ENCODE measurements around the gene GLCCI1.

The GLCCI1 gene

GRCh38 chr7:8035192-8035591 lies 66.6 kb downstream of the GLCCI1 start:
- Histone ChIP-seq H2BK12ac (ENCODE audit: low read length) (no peak overlapping the region), H3K4me2 (ENCODE audit: low read length) (no peak overlapping the region), H3K9me3 (ENCODE audit: insufficient read depth, low read depth, low read length) (no peaks in the 10 kb centered on the region), H4K8ac (ENCODE audit: low read depth, low read length) (no peak overlapping the region), H2BK5ac (ENCODE audit: low read depth, low read length, poor library complexity) (no peak overlapping the region), H3K79me2 (ENCODE audit: control insufficient read depth, insufficient read depth, low read length, poor library complexity) (no peaks in the 10 kb centered on the region), H3K18ac (ENCODE audit: low read length) (no peak overlapping the region), H3K27ac (ENCODE audit: low read depth, low read length) (no peak overlapping the region), H3K14ac (ENCODE audit: low read length) (no peak overlapping the region), H2AFZ (ENCODE audit: insufficient read depth, low read length, poor library complexity) (no peak overlapping the region), H3K79me1 (ENCODE audit: low read length) (no peaks in the 10 kb centered on the region), H3K27me3 (ENCODE audit: insufficient read depth, low read length) (no peaks in the 10 kb centered on the region), H4K91ac (ENCODE audit: low read depth, low read length) (no peak overlapping the region), H3K23ac (ENCODE audit: low read length) (no peak overlapping the region), H2BK120ac (ENCODE audit: insufficient read depth, low read length, poor library complexity) (no peak overlapping the region), H3K36me3 (ENCODE audit: control insufficient read depth in 1 of 2, insufficient read depth in 2 of 2, low read length in 2 of 2) (peaks cover 0 to 2% of the 10 kb centered on the region in 2 experiments), H4K12ac (ENCODE audit: low read depth, low read length) (no peak overlapping the region), H3K4me3 (ENCODE audit: low read depth, low read length) (no peak overlapping the region), H3K9ac (ENCODE audit: low read length) (no peak overlapping the region), H2AK5ac (ENCODE audit: low read length) (no peak overlapping the region), H3K4me1 (ENCODE audit: control insufficient read depth in 1 of 2, insufficient read depth in 2 of 2, low read length in 2 of 2) (peaks cover 4% of the 10 kb centered on the region in 2 experiments), H3K4ac (ENCODE audit: low read depth, low read length) (no peak overlapping the region)
- no peak for DNase-seq
- WGBS (ENCODE audit: extremely low coverage, insufficient coverage, insufficient read length) = no CpG with 5 or more reads among the region's 4 CpGs

GRCh38 chr7:8035647-8036518 lies 67.3 kb downstream of the GLCCI1 start:
- Histone ChIP-seq H4K91ac (ENCODE audit: low read depth, low read length) (no peak overlapping the region), H3K79me1 (ENCODE audit: low read length) (no peaks in the 10 kb centered on the region), H3K27me3 (ENCODE audit: insufficient read depth, low read length) (no peaks in the 10 kb centered on the region), H3K9ac (ENCODE audit: low read length) (no peak overlapping the region), H3K9me3 (ENCODE audit: insufficient read depth, low read depth, low read length) (no peaks in the 10 kb centered on the region), H2AK5ac (ENCODE audit: low read length) (no peak overlapping the region), H3K18ac (ENCODE audit: low read length) (no peak overlapping the region), H3K23ac (ENCODE audit: low read length) (no peak overlapping the region), H2BK5ac (ENCODE audit: low read depth, low read length, poor library complexity) (no peak overlapping the region), H3K14ac (ENCODE audit: low read length) (no peak overlapping the region), H3K4me2 (ENCODE audit: low read length) (no peak overlapping the region), H2BK120ac (ENCODE audit: insufficient read depth, low read length, poor library complexity) (no peak overlapping the region), H3K79me2 (ENCODE audit: control insufficient read depth, insufficient read depth, low read length, poor library complexity) (no peaks in the 10 kb centered on the region), H3K27ac (ENCODE audit: low read depth, low read length) (no peak overlapping the region), H4K8ac (ENCODE audit: low read depth, low read length) (no peak overlapping the region), H4K12ac (ENCODE audit: low read depth, low read length) (no peak overlapping the region), H3K4ac (ENCODE audit: low read depth, low read length) (no peak overlapping the region), H3K36me3 (ENCODE audit: control insufficient read depth in 1 of 2, insufficient read depth in 2 of 2, low read length in 2 of 2) (peaks cover 0 to 2% of the 10 kb centered on the region in 2 experiments), H3K4me3 (ENCODE audit: low read depth, low read length) (no peak overlapping the region), H3K4me1 (ENCODE audit: control insufficient read depth in 1 of 2, insufficient read depth in 2 of 2, low read length in 2 of 2) (peaks cover 4% of the 10 kb centered on the region in 2 experiments), H2AFZ (ENCODE audit: insufficient read depth, low read length, poor library complexity) (no peak overlapping the region), H2BK12ac (ENCODE audit: low read length) (no peak overlapping the region)
- DNase-seq = peak; percentile 11 to 53
- no CpG with 5 or more reads among the region's 2 CpGs for WGBS (ENCODE audit: extremely low coverage, insufficient coverage, insufficient read length)

GRCh38 chr7:8037151-8037550 lies 68.6 kb downstream of the GLCCI1 start:
- H3K36me3 ChIP-seq (ENCODE audit: control insufficient read depth in 1 of 2, insufficient read depth in 2 of 2, low read length in 2 of 2) = peaks cover 0 to 2% of the 10 kb centered on the region in 2 experiments
- H3K18ac ChIP-seq (ENCODE audit: low read length) = no peak overlapping the region
- H2AFZ ChIP-seq (ENCODE audit: insufficient read depth, low read length, poor library complexity) = no peak overlapping the region
- H3K27me3 ChIP-seq (ENCODE audit: insufficient read depth, low read length) = no peaks in the 10 kb centered on the region
- H3K23ac ChIP-seq (ENCODE audit: low read length) = no peak overlapping the region
- H2AK5ac ChIP-seq (ENCODE audit: low read length) = no peak overlapping the region
- peak; percentile 53 to 77 for DNase-seq
- no peak overlapping the region for H3K4ac ChIP-seq (ENCODE audit: low read depth, low read length)
- H3K27ac ChIP-seq (ENCODE audit: low read depth, low read length) = peak overlapping the region; percentile 53
- no peak overlapping the region for H3K14ac ChIP-seq (ENCODE audit: low read length)
- no peak overlapping the region for H3K4me3 ChIP-seq (ENCODE audit: low read depth, low read length)
- H3K4me2 ChIP-seq (ENCODE audit: low read length) = no peak overlapping the region
- H2BK12ac ChIP-seq (ENCODE audit: low read length) = no peak overlapping the region
- H3K9me3 ChIP-seq (ENCODE audit: insufficient read depth, low read depth, low read length) = no peaks in the 10 kb centered on the region
- no peak overlapping the region for H4K91ac ChIP-seq (ENCODE audit: low read depth, low read length)
- no peak overlapping the region for H4K8ac ChIP-seq (ENCODE audit: low read depth, low read length)
- no peaks in the 10 kb centered on the region for H3K79me2 ChIP-seq (ENCODE audit: control insufficient read depth, insufficient read depth, low read length, poor library complexity)
- no peak overlapping the region for H3K9ac ChIP-seq (ENCODE audit: low read length)
- no peak overlapping the region for H2BK120ac ChIP-seq (ENCODE audit: insufficient read depth, low read length, poor library complexity)
- no peak overlapping the region for H4K12ac ChIP-seq (ENCODE audit: low read depth, low read length)
- WGBS (ENCODE audit: extremely low coverage, insufficient coverage, insufficient read length) = no CpG with 5 or more reads among the region's 3 CpGs
- H3K79me1 ChIP-seq (ENCODE audit: low read length) = no peaks in the 10 kb centered on the region
- H2BK5ac ChIP-seq (ENCODE audit: low read depth, low read length, poor library complexity) = no peak overlapping the region
- H3K4me1 ChIP-seq (ENCODE audit: control insufficient read depth in 1 of 2, insufficient read depth in 2 of 2, low read length in 2 of 2) = peaks cover 4% of the 10 kb centered on the region in 2 experiments

- H3K4me2 ChIP-seq (ENCODE audit: low read length) = no peak overlapping the region
- H3K27me3 ChIP-seq (ENCODE audit: insufficient read depth, low read length) = no peaks in the 10 kb centered on the region
- no peak overlapping the region for H4K8ac ChIP-seq (ENCODE audit: low read depth, low read length)
- no peak overlapping the region for H3K9ac ChIP-seq (ENCODE audit: low read length)
- DNase-seq = no peak
- H3K18ac ChIP-seq (ENCODE audit: low read length) = no peak overlapping the region
- H4K91ac ChIP-seq (ENCODE audit: low read depth, low read length) = no peak overlapping the region
- WGBS (ENCODE audit: extremely low coverage, insufficient coverage, insufficient read length) = no CpG with 5 or more reads among the region's 3 CpGs
- H3K79me2 ChIP-seq (ENCODE audit: control insufficient read depth, insufficient read depth, low read length, poor library complexity) = no peaks in the 10 kb centered on the region
- no peaks in the 10 kb centered on the region for H3K4me1 ChIP-seq (ENCODE audit: control insufficient read depth in 1 of 2, insufficient read depth in 2 of 2, low read length in 2 of 2)
- peaks cover 0 to 4% of the 10 kb centered on the region in 2 experiments for H3K36me3 ChIP-seq (ENCODE audit: control insufficient read depth in 1 of 2, insufficient read depth in 2 of 2, low read length in 2 of 2)
- H2BK12ac ChIP-seq (ENCODE audit: low read length) = no peak overlapping the region
- no peaks in the 10 kb centered on the region for H3K79me1 ChIP-seq (ENCODE audit: low read length)
- H3K4me3 ChIP-seq (ENCODE audit: low read depth, low read length) = no peak overlapping the region
- H2AK5ac ChIP-seq (ENCODE audit: low read length) = no peak overlapping the region
- H3K9me3 ChIP-seq (ENCODE audit: insufficient read depth, low read depth, low read length) = no peaks in the 10 kb centered on the region
- H4K12ac ChIP-seq (ENCODE audit: low read depth, low read length) = no peak overlapping the region
- no peak overlapping the region for H2AFZ ChIP-seq (ENCODE audit: insufficient read depth, low read length, poor library complexity)
- no peak overlapping the region for H2BK5ac ChIP-seq (ENCODE audit: low read depth, low read length, poor library complexity)
- H3K4ac ChIP-seq (ENCODE audit: low read depth, low read length) = no peak overlapping the region
- no peak overlapping the region for H3K14ac ChIP-seq (ENCODE audit: low read length)
- H3K23ac ChIP-seq (ENCODE audit: low read length) = no peak overlapping the region
- H3K27ac ChIP-seq (ENCODE audit: low read depth, low read length) = no peak overlapping the region
- H2BK120ac ChIP-seq (ENCODE audit: insufficient read depth, low read length, poor library complexity) = no peak overlapping the region
Measured at GRCh38 chr7:8040768-8041369, 72.3 kb downstream of the GLCCI1 start.

Data from trophoblast cell (in vitro differentiated cells and primary cell).